H54 (cell line): ENCODE results near the gene MRPS25.

Experiments
- DNase-seq: peaks from one replicate; pipeline ENCODE4 v3.0.0; 2011; ENCODE audit warnings: low spot score, mixed read lengths; ENCODE audit not compliant: insufficient read length
- FAIRE-seq: peaks from 3 replicates; lab custom pipeline; 2011; peaks lifted over from hg19 to GRCh38; lab: Jason Lieb, UNC
- POLR2A ChIP-seq: IDR thresholded peaks from 2 replicates; pipeline ENCODE4 v1.6.1; 2011; ENCODE audit warnings: low read depth, mild to moderate bottlenecking, low read length

The MRPS25 gene

GRCh38 chr3:15064835-15065549, at the start of gene MRPS25:
Gene MRPS25, minus strand, starts transcription at chr3:15065315. Its CDS starts 121 bp downstream, at chr3:15065194.
- DNase-seq (peak; percentile 98), FAIRE-seq (no peak)
- peak; percentile 98 for TF ChIP-seq POLR2A

GRCh38 chr3:15113884-15114283, 48.8 kb upstream of the MRPS25 start:
- no peak for DNase-seq
- TF ChIP-seq POLR2A, result no peak
- no peak for FAIRE-seq

DNA sequence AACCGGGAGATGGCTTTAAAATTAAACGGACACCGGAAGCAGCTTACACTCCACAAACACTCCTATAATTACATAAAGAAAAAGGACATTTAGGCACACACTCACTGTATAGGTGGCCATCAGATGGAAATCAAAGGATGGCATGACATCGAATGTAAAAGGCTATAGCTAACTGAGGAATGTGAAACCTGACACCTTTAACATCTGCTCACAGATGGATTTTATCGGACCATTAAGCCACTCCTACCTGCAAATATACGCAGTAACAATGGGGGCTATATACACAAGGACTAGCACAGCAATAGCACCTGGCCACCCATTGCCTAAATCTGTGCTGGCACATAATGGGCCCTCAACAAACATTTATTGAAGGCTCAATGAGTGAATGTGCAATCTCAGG, 48.4 kb upstream of the MRPS25 start:
- DNase-seq, result no peak
- no peak for TF ChIP-seq POLR2A

DNA sequence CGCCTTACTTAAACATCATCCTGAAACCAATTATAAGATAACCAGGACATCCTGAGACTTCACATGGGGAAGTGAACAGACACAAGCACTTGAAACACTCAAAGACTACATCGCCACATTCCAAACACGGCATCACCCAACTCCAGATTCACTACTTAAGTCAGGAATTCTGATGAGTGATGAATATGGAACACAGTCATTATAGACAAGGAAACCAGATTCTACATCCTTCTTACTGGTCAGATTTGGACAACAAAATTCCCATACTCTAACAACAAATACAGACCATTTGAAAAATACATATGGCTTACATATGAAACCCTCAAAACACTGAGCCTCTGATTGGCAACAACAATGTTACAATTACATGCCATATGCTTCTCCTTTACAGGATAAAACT, 46.9 kb upstream of the MRPS25 start:
- no peak for DNase-seq
- no peak for TF ChIP-seq POLR2A
- no peak for FAIRE-seq

More for the DNA sequence above, 48.4 kb upstream of the MRPS25 start:
- FAIRE-seq, result no peak

DNA sequence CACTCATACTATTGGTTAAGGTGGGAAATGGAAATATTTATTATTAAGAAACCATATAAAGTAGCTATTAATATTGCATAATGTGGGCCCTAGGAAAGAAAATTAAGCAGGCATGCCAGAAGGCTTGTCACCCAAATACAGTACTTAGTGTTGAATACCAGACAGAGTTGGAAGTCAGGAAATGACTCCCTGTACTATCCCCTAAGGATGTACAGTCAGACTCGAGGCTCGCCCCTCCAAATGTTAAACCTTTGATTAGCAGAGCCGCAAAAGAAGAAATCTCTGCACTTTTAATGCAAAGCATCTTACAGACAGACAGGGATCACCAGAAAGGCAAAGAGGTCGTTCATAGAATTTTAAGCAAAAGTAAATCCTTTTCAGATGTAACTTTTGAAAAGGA, 45.1 kb upstream of the MRPS25 start:
- no peak for FAIRE-seq
- TF ChIP-seq POLR2A, result no peak
- no peak for DNase-seq

GRCh38 chr3:15108869-15109268, 43.8 kb upstream of the MRPS25 start:
- no peak for TF ChIP-seq POLR2A
- no peak for DNase-seq
- FAIRE-seq, result no peak

- peak; percentile 77 for DNase-seq
- FAIRE-seq, result no peak
- no peak for TF ChIP-seq POLR2A
These were observed 43.0 kb upstream of the MRPS25 start for GRCh38 chr3:15108082-15108545.

DNA sequence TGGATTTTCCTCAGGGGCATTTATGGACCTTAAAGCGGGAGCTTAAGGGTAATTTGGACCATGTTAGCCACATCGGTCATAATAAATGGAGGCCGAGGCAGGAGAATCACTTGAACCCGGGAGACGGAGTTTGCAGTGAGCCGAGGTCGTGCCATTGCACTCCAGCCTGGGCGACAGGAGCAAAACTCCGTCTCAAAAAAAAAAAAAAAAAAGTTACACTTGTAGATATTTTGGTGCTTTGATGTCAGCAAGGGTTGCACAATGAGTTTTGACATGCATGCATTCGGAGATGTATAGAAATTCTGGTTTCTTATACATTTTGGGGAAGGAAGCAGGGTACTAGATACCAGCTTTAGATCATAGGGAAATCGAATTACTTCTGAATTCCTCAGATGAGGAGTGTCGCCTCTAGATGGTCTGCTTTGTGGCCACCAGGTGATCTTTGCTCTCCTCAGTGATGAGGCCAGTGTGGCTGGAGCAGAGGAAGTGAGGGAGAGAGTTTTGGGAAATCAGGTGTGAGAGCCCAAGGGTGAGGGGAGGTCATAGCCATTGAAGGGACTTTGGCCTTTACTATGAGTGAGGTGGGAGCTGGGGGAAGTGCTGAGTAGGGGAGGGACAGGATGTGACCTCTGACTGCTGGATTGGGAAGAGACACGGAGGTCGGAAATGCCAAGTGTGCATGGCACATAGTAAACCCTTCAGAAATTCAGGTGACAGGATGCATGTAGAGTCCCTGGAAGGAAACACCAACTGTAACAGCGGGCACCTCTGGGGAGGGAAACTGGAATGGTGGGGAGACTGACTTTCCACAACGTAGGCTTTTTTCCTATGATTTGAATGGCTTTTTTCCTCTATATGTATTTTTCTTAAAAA, 42.2 kb upstream of the MRPS25 start:
- no peak for TF ChIP-seq POLR2A
- no peak for DNase-seq
- FAIRE-seq, result no peak

GRCh38 chr3:15102836-15103235, 37.7 kb upstream of the MRPS25 start:
- FAIRE-seq (no peak), DNase-seq (no peak)
- TF ChIP-seq POLR2A, result no peak

DNA sequence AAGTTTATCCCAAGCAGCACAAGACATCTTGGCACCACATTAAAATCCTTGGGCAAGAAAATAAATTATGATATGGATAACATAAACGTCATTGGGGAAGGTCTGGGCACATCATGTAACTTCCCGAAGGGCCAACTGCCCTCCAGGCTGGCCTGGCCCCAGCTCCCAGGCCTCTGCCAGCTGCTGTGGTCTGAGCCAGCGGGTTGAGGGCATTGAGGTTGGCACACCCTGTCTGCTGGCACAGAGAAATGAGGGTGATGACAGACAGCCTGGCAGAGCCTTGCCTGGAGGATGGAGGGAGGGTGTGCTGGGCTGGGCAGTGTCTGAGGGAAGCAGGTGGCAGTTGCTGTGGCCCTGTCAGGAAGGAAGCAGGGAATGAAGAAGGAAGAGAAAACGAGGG, 37.1 kb upstream of the MRPS25 start:
- no peak for TF ChIP-seq POLR2A
- FAIRE-seq, result no peak
- DNase-seq, result peak; percentile 32

GRCh38 chr3:15099364-15100098, 34.4 kb upstream of the MRPS25 start:
- DNase-seq, result no peak
- FAIRE-seq, result no peak
- TF ChIP-seq POLR2A, result no peak

GRCh38 chr3:15098503-15099363, 33.6 kb upstream of the MRPS25 start, which contains the start of gene RBSN:
Gene RBSN, minus strand, starts transcription at chr3:15099148. Its CDS starts 3,028 bp downstream, at chr3:15096120.
- peak; percentile 66 for TF ChIP-seq POLR2A
- FAIRE-seq (no peak), DNase-seq (peak; percentile 79)

DNA sequence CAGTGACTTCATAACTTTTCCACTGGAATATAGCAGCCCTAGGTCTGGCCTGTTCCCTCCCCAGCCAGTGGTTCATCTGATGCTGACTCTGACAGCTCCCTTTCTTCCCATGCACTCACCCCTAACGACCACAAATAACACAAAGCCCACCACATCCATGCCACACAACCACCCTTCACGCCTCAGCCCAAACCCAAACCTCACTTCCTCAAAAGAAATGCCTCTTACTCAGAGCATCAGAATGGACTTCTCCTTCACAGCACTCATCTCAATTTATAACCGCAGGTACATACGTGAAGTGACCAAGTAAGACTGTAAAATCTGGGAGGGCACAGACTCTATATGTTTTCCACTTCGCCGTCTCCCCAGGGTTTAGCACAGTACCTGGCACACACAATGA, 32.8 kb upstream of the MRPS25 start:
- no peak for DNase-seq
- TF ChIP-seq POLR2A, result no peak
- FAIRE-seq, result no peak
